LNCAP (cell line): ENCODE results near the gene REV3L.

Experiments
- TF ChIP-seq, protein P1 (sequence below): fragments of 450-650 bp; IDR thresholded peaks from 2 replicates; pipeline ENCODE4 v1.5.1; 2017; ENCODE audit warnings: mild to moderate bottlenecking

The REV3L gene

DNA sequence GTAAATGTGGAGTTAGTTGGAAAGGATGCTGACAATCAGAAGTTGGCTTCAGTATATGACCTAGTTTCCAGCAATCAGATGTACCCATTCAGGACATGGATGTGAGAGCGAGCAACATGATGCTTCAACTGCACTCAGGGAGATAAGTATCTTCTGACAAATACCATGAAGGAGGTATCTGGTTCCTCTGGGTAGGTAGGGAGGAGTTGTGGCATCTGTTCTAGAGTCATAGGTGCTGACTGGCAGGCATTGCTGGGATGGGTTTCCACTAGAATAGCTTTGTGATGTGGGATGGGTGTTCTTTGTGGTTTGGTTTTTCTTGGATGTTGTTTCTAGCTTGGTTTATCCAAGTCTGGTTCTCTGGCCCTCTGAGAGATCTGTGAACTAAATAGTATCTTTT, 3.9 kb upstream of the REV3L start:
- TF ChIP-seq, protein P1, sequence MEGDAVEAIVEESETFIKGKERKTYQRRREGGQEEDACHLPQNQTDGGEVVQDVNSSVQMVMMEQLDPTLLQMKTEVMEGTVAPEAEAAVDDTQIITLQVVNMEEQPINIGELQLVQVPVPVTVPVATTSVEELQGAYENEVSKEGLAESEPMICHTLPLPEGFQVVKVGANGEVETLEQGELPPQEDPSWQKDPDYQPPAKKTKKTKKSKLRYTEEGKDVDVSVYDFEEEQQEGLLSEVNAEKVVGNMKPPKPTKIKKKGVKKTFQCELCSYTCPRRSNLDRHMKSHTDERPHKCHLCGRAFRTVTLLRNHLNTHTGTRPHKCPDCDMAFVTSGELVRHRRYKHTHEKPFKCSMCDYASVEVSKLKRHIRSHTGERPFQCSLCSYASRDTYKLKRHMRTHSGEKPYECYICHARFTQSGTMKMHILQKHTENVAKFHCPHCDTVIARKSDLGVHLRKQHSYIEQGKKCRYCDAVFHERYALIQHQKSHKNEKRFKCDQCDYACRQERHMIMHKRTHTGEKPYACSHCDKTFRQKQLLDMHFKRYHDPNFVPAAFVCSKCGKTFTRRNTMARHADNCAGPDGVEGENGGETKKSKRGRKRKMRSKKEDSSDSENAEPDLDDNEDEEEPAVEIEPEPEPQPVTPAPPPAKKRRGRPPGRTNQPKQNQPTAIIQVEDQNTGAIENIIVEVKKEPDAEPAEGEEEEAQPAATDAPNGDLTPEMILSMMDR, result no peak

- TF ChIP-seq, protein P1, result no peak
Observed at GRCh38 chr6:111486475-111486874, 3.5 kb upstream of the REV3L start.

- TF ChIP-seq, protein P1, result no peak
Observed at GRCh38 chr6:111485342-111485741, 2.3 kb upstream of the REV3L start.

DNA sequence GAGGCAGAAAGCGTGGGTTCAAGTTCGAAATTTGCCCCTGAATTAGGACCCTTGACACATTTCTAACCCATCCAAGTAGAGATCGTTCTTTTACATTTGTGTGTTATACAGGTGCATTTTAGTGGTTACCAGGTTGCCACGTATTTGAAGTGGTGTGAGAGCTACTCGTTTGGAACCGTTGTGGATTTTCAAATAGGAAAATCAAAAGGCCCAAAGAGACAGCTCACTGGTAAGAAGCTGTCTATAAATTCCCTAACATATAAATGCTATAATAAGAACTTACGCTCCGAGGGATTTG, 1.6 kb upstream of the REV3L start:
- TF ChIP-seq, protein P1, result no peak

GRCh38 chr6:111483736-111484632, 966 bp upstream of the REV3L start:
- TF ChIP-seq, protein P1, result no peak

GRCh38 chr6:111482188-111482958, 645 bp downstream of the REV3L start:
- TF ChIP-seq, protein P1, result no peak

DNA sequence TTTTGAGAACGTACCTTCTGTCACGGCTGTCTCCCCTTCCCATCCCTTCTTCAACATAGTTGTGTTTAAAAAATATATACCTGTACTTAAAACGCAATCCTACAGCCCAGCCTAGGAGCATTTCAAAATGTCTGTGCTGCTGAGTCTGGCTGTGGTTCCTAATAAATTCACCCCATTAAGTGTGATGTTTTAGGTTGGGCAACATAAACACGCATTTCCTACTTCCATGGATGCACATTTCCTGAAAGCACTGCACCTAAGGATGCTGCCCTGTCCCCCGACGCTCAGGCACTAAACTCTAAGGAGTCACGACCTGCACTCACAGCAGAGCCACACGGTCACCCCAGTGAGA, 1.2 kb downstream of the REV3L start:
- TF ChIP-seq, protein P1, result no peak
